ENCODE results near the gene SOX15. TPM values are rescaled to one million over a fixed set of nuclear protein-coding genes. Genes with fewer than 3 reads are reported as not detected.
A peak's percentile ranks its signal among the peaks of the same experiment; 100 is the strongest.

Gene SOX15
- total RNA-seq, 1 experiment from 2014 or later: not detected

DNA sequence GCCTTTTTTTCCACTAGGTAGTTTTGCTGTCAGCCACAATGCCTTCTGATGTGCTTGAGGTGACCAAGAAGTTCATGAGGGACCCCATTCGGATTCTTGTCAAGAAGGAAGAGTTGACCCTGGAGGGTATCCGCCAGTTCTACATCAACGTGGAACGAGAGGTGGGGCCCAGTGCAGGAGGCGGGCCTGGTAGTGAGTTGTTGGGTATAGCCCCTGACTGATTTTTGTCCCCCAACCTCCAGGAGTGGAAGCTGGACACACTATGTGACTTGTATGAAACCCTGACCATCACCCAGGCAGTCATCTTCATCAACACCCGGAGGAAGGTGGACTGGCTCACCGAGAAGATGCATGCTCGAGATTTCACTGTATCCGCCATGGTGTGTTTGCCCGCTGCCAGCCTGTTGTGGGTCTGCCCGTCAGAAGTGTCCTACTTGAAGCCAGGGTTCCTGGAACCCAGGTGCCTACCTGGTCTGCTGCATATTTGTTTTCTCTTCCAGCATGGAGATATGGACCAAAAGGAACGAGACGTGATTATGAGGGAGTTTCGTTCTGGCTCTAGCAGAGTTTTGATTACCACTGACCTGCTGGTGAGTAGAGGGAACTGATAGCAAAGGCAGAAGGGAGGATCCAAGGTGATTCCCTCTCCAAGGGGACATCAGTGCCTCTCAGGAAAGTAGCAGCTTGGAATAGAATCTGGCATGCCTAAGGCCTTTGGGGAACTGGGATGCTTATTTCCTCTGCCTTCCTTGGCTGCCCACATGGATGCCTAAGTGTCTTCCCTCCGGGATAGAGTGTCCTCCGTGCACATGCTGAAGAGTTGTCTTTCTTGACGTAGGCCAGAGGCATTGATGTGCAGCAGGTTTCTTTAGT lies 12.3 kb downstream of the SOX15 start:
- DNase-seq (ENCODE audit: low spot score): no peak

GRCh38 chr17:7576432-7576937 lies 13.4 kb downstream of the SOX15 start:
- DNase-seq (ENCODE audit: low spot score): no peak

- no peak for DNase-seq (ENCODE audit: low spot score)
These were observed 13.9 kb downstream of the SOX15 start for GRCh38 chr17:7575959-7576358.

DNA sequence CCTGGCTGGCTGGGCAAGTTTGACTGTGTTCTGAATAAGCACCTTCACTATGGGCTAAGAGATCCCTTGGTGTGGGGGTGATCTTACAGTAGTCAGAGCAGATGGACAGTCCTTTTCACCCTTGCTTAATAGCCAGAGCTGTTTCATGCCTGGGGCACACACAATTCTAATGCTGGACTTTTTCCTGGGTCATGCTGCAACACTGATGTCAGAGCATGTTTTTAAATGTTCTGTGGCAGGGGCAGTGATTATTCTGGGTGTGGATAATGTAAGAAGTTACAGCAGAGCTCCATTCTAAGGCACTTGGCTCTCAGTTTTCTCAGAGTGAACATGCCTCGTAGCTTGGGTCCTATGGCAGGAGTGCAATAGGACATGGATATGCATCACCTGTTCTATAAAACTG lies 14.4 kb downstream of the SOX15 start:
- DNase-seq (ENCODE audit: low spot score): no peak

DNA sequence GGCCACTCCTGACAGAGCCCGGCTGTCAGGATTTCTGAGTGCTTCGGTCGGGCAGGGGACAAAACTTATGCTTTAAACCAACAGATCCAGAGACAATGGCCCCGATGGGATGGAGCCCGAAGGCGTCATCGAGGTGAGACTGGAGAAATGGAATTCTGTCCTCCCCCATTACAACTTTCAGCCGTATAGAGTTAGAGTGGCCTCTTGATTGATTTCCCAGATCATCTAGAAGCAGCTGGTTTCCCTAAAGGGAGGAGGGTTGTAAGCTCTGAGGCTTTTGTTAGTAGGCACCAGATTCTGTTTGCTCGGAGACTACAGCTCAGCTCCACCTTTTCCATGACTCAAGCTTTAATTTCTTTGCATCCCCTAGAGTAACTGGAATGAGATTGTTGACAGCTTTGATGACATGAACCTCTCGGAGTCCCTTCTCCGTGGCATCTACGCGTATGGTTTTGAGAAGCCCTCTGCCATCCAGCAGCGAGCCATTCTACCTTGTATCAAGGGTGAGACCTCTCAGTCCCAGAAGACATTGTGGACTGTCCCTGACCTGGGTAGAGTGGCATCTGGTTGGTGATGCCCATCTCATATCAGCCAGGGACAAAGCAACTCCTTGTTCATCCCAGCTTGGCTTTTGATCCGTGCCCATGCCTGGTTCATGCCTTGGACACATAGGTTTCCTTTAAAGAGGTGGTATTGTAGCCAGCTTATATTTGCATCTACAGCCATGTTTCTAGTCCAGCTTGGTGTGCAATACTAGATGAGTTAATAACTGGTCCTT lies 15.5 kb downstream of the SOX15 start:
- DNase-seq (ENCODE audit: low spot score): no peak

GRCh38 chr17:7573324-7574080 lies 16.4 kb downstream of the SOX15 start:
- peak; percentile 82 for DNase-seq (ENCODE audit: low spot score)

- peak; percentile 96 for DNase-seq (ENCODE audit: low spot score)
These were observed 17.1 kb downstream of the SOX15 start for GRCh38 chr17:7572588-7573323.

- DNase-seq (ENCODE audit: low spot score): no peak
These were observed 17.6 kb downstream of the SOX15 start for GRCh38 chr17:7572338-7572587.

- DNase-seq (ENCODE audit: low spot score): no peak
These were observed 19.5 kb downstream of the SOX15 start for GRCh38 chr17:7570351-7570750.

DNA sequence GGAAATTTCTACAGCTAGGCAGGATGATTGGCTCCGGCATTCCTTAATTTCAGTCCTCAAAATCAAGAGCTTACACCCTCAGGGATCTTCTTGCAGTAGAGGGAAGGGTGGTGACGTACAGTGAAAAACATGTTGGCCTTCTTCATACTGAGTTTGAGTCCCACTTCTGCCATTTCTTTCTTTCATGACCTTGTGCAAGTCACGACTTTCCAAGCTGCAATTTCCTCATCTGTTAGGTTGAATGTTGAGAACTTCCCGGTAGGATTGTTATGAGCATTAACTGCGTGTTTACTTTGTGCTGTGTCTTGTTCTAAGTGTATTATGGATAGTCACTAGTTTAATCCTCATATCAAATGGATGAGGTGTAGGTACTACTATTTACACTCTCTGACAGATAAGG lies 20.3 kb downstream of the SOX15 start:
- no peak for DNase-seq (ENCODE audit: low spot score)

GRCh38 chr17:7563115-7563869 lies 26.6 kb downstream of the SOX15 start:
- DNase-seq (ENCODE audit: low spot score): no peak

DNA sequence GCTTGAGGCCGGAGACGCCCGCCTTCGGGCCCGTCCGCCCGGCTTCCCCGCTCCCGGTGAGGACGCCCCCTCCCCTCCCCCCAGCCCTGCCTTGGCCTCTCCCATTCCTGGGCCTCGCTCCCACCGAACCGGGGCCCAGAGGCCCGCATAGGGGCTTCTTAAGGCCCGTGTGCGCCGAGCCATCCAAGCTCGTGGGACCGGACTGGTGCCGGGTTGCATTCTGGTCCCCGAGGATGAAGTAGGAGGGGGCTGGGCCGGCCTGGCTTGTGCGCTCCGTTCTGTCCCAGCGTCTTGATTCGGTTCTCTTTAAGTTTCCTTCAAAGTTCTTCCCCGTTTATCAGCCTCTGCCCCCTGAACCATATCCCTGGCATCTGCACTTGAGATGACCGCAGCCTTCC lies 27.7 kb downstream of the SOX15 start:
- DNase-seq (ENCODE audit: low spot score): no peak

DNA sequence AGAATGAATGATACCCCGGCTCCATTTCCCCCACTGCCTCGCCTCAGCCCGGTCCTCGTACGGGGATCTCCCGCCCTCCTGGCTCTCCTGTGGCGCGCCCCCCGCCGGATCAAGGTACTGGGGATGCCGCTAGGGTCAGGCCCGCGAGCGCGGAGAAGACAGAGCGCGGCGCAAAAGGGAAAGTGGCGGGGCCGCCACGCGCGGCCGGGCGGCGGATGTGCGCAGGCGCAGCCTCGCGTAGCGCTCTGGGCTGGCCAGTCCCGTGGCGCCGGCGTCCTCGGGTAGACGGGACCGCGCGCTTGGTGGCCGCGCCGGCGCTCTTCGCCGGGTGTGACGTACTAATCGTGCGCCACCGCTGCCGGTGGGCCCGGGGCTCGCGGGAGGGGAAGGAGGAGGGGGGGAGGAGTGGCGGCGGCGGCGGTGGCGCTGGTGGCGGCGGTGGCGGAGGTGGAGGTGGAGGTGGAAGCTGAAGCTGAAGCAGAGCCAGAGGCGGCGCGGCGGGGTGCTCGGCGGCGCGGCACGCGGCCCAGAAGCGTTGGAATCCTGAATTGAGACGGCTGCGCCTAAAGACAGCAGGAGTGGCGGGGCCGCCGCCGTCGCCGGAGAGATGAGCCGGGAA lies 28.2 kb downstream of the SOX15 start, which contains the start of gene SENP3:
Gene SENP3, plus strand, starts transcription at position 331 of the 619 bp plus-strand sequence. CDS start 1,158 bp downstream, outside the sequence.
- DNase-seq (ENCODE audit: low spot score): peak; percentile 72

DNA sequence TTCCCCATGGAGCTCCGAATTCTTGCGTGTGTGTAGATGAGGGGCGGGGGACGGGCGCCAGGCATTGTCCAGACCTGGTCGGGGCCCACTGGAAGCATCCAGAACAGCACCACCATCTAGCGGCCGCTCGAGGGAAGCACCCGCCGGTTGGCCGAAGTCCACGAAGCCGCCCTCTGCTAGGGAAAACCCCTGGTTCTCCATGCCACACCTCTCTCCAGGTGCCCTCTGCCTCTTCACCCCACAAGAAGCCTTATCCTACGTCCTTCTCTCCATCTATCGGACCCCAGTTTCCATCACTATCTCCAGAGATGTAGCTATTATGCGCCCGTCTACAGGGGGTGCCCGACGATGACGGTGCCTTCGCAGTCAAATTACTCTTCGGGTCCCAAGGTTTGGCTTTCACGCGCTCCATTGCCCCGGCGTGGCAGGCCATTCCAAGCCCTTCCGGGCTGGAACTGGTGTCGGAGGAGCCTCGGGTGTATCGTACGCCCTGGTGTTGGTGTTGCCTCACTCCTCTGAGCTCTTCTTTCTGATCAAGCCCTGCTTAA lies 28.8 kb downstream of the SOX15 start:
- peak; percentile 64 for DNase-seq (ENCODE audit: low spot score)

DNA sequence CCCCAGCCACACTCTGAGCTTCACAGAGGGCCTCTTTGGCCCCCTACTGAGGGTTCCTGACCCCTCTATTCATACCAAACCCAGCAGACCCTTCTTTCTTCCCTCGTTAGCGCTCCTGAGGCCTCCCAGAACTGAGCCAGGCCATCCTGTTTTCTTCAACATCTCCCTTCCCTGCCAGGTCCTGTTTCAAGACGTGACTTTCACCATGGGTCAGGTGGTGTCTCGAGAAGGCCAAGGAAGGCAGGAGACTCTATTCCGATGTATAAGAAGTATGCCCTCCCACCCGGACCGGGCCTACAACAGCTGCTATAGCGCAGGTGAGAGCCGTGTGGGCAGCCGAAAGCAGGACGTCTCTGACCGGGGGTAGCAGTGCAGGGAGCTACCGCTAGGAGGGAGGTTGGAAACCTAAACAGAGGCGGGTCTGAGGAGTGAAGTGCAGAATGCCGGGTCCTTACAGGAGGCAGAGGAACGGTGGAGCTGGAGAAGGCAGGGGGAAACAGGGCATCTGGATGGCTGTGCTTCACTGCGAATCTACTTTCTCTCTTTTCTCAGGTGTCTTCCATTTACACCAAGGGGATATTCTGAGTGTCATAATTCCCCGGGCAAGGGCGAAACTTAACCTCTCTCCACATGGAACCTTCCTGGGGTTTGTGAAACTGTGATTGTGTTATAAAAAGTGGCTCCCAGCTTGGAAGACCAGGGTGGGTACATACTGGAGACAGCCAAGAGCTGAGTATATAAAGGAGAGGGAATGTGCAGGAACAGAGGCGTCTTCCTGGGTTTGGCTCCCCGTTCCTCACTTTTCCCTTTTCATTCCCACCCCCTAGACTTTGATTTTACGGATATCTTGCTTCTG lies 29.5 kb downstream of the SOX15 start:
- DNase-seq (ENCODE audit: low spot score): no peak

DNA sequence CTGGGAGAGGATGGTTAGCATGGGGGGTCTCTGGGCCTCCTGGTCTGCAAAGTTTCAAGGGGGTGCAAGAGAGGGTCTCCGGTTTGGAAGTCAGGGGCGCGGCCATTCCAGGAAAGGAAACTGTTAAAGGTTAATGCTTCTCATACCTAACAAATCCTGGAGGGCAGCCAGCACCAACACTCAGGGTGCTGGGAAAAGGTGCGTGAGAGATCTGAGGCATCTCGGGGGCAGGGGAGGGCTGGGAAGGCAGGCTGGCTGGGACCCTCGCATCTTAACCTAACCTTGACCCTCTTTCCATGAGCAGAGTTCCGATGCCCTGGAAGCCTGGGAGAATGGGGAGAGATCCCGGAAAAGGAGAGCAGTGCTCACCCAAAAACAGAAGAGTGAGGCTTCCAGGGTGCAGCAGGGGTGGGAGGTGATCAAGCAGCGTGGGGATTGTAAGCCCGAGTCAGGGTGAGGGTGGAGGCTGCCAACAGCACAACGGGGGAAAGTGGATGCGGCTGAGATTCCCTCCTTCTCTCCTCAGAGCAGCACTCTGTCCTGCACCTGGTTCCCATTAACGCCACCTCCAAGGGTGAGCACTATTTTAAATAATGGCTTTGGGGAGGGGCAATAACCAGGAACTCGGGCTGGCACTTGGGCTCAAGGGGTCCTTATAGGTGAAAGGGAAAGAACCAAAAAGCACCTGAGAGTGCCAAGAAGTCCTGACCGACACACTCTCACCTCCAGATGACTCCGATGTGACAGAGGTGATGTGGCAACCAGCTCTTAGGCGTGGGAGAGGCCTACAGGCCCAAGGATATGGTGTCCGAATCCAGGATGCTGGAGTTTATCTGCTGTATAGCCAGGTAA lies 30.3 kb downstream of the SOX15 start:
- DNase-seq (ENCODE audit: low spot score): no peak

DNA sequence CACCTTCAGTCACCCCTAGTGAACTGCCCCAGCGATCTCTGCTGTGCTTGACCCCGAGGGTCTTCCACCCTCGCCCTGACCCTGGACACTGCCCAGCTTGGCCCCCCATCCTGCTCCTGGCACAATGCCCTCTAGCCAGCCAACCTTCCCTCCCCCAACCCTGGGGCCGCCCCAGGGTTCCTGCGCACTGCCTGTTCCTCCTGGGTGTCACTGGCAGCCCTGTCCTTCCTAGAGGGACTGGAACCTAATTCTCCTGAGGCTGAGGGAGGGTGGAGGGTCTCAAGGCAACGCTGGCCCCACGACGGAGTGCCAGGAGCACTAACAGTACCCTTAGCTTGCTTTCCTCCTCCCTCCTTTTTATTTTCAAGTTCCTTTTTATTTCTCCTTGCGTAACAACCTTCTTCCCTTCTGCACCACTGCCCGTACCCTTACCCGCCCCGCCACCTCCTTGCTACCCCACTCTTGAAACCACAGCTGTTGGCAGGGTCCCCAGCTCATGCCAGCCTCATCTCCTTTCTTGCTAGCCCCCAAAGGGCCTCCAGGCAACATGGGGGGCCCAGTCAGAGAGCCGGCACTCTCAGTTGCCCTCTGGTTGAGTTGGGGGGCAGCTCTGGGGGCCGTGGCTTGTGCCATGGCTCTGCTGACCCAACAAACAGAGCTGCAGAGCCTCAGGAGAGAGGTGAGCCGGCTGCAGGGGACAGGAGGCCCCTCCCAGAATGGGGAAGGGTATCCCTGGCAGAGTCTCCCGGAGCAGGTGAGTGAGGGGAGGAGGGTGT lies 31.2 kb downstream of the SOX15 start, which contains the start of gene TNFSF13:
Gene TNFSF13, plus strand, starts transcription at position 207 of the 776 bp plus-strand sequence. Its CDS starts 290 bp downstream, at position 497.
- DNase-seq (ENCODE audit: low spot score): no peak
